Fibroblast of villous mesenchyme (primary cell): Measurements from ENCODE around the gene HIGD2A. TPM values are rescaled to one million over a fixed set of nuclear protein-coding genes. Genes with fewer than 3 reads are reported as not detected.
A peak's percentile ranks its signal among the peaks of the same experiment; 100 is the strongest.

Experiments
- DNase-seq: peaks from one replicate; pipeline ENCODE4 v3.0.0-alpha.2; 2010; ENCODE audit warnings: low read depth
- H3K4me3 ChIP-seq: 2 replicates; pipeline ENCODE4 v1.5.1; 2011; ENCODE audit warnings: low read depth, mild to moderate bottlenecking, low read length
- total RNA-seq: library from RNA; depleted of rRNA; stranded (reverse); fragments of >200 nt; gene quantifications from 2 replicates; pipeline ENCODE4 v1.2.3, GENCODE V29; 2012
- TF ChIP-seq, protein P1 (sequence below): IDR thresholded peaks from 2 replicates; pipeline ENCODE4 v1.5.1; 2012; ENCODE audit warnings: low read depth, mild to moderate bottlenecking, low read length; ENCODE audit not compliant: insufficient read depth

HIGD2A gene
- total RNA-seq, 1 donor, result 19.0 TPM

DNA sequence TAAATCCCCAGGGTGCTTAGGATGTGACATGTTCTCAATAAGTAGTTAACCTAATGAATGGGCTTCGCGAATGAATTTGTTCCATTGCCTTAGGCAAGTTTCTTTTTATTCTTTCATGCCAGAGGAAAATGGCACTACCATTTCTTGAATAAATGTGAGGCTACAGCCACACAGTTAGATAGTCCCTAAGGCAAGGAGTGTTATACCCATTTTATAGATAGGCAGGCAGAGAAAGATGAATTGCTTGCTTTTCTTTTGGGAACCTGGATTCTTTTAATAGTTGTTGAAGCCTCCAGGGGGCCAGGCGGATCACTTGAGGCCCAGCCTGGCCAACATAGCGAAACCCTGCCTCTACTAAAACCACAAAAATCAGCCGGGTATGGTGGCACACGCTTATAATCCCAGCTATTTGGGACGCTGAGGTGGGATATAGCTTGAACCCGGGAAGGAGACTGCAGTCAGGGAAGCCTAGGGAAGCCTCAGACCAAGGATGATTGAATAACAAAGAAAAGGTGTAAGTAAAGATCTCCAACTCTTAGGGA lies 1.1 kb upstream of the HIGD2A start:
- no peak for DNase-seq
- H3K4me3 ChIP-seq, result peak overlapping the region; percentile 83
- TF ChIP-seq, protein P1, sequence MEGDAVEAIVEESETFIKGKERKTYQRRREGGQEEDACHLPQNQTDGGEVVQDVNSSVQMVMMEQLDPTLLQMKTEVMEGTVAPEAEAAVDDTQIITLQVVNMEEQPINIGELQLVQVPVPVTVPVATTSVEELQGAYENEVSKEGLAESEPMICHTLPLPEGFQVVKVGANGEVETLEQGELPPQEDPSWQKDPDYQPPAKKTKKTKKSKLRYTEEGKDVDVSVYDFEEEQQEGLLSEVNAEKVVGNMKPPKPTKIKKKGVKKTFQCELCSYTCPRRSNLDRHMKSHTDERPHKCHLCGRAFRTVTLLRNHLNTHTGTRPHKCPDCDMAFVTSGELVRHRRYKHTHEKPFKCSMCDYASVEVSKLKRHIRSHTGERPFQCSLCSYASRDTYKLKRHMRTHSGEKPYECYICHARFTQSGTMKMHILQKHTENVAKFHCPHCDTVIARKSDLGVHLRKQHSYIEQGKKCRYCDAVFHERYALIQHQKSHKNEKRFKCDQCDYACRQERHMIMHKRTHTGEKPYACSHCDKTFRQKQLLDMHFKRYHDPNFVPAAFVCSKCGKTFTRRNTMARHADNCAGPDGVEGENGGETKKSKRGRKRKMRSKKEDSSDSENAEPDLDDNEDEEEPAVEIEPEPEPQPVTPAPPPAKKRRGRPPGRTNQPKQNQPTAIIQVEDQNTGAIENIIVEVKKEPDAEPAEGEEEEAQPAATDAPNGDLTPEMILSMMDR, result no peak

DNA sequence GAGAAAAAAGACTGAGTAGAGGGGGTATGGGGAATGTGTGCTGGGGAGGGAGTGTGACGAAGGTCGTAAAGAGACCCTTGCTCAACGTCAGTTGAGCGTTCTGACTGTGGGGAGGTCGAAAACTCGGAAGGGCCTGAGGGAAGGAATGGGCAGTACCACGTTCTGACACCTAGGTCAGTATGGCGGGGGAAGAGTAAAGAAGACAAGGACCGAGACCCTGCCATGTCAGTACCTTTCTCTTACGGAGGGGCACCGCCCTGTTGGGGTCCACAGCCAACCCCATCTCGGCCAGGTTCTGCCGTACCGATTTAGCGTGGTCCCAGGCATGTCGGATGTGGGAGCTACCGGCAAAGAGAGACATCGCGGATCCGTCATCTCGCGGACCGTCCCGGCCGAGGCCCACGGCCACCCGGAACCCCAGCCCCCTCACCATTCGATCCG lies 528 bp upstream of the HIGD2A start:
- TF ChIP-seq, protein P1, result no peak
- peak; percentile 15 for DNase-seq
- peak overlapping the region; percentile 83 for H3K4me3 ChIP-seq

DNA sequence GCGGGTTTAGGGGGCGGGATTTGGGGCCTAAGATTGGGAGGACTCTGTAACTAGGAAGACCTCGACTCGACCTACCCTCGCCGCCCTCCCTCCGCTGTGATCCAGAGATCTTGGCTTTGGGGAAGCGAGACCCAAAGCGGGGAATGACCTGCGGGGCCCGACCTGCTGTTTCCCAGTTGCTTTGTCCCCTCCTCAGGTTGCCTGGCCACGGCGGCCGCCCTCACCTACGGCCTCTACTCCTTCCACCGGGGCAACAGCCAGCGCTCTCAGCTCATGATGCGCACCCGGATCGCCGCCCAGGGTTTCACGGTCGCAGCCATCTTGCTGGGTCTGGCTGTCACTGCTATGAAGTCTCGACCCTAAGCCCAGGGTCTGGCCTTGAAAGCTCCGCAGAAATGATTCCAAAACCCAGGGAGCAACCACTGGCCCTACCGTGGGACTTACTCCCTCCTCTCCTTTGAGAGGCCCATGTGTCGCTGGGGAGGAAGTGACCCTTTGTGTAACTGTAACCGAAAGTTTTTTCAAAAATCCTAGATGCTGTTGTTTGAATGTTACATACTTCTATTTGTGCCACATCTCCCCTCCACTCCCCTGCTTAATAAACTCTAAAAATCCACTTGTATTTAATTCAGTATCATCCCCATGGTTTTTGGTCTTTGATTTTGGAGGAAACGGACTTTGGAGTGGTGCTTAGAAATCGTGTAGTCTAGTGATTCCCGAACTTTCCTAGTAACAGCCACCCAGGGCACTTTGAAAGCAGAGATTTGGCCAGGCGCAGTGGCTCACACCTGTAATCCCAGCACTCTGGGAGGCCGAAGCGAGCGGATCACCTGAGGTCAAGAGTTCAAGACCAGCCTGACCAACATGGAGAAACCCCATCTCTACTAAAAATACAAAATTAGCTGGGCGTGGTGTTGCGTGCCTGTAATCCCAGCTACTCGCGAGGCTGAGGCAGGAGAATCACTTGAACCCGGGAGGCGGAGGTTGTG lies 878 bp downstream of the HIGD2A start:
- TF ChIP-seq, protein P1, result no peak
- H3K4me3 ChIP-seq, result peak overlapping the region; percentile 83
- DNase-seq, result no peak

DNA sequence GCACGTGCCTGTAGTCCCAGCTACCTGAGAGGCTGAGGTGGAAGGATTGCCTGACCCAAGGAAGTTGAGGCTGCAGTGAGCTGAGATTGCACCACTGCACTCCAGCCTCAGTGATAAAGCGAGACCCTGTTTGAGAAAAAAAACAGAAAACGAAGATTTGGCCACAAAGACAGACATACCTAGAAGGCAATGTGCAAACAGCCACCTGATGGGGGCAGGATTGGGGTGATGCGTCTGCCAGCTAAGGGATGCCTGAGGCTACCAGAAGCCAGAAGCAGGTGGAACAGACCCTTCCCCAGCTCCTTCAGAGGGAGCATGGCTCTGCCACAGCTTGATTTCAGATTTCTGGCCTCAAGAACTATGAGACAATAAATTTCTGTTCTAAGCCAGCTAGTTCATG lies 2.9 kb downstream of the HIGD2A start:
- no peak for DNase-seq
- TF ChIP-seq, protein P1, result no peak
- H3K4me3 ChIP-seq, result no peak overlapping the region

DNA sequence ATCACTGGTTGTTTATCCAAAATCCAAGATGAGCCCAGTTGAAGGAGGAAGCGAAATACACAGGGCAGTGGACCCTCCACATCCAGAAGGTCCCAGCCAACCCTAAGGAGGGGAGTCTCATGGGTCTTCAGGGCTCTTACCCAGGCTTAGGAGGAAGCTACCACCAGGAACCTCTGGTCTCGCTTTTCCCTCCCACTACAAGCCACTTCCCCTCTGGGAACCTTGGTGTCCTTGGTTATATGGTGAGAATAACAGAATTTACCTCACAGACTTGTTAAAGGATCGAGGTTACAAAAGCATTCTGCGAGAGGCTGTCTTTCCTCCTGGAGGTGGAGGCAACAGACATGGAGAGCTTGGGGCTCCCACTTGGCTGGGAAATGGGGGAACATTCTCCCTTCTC lies 3.4 kb downstream of the HIGD2A start:
- TF ChIP-seq, protein P1, result no peak

DNA sequence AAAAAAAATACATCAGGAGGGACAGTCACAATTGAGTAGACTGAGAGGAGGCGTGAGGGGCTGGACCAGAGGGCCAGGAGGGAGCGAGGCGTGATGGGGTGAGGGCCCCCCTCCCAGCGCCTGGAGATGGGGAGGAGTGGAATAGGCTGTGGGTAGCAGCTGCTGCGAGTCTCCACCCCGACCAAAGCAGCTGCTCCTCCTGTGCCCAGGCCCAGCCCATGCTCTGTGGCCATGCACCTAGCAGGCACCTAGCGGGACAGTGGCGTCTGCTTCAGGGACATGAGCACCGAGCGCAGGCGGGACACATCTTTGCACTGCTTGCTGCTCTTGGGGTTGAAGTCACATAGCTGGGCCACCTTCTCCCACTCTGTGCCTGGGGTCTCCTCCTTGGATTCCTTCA lies 4.0 kb downstream of the HIGD2A start:
- H3K4me3 ChIP-seq, result no peak overlapping the region
- no peak for DNase-seq

More for the DNA sequence above, 3.4 kb downstream of the HIGD2A start:
- no peak for DNase-seq
- H3K4me3 ChIP-seq, result no peak overlapping the region

More for the DNA sequence above, 4.0 kb downstream of the HIGD2A start:
- TF ChIP-seq, protein P1, result no peak
